Left lung (tissue), 10 donors: ENCODE measurements around the gene DIPK1A. TPM values are rescaled to one million over a fixed set of nuclear protein-coding genes. Genes with fewer than 3 reads are reported as not detected.

ENCODE experiments used
- ATAC-seq: fragments of 200-7000 bp; cut with Tn5 transposase; one replicate; pipeline ENCODE4 v1.9.1; 2020; ENCODE audit warnings: moderate library complexity
- DNase-seq, 4 donors: peaks; one replicate each; pipeline ENCODE4 v3.0.0-alpha.2; 2013 to 2020
- H3K27ac ChIP-seq, 2 donors: fragments of 200-600 bp; sonication (generic) in 1 of 2; one replicate each; pipeline versions ENCODE4 v1.5.0 to v1.8.0; 2020 to 2021
- H3K27me3 ChIP-seq, 2 donors: fragments of 200-600 bp; sonication (generic) in 1 of 2; one replicate each; pipeline versions ENCODE4 v1.5.0 to v1.8.0; 2020 to 2021
- H3K36me3 ChIP-seq, 2 donors: fragments of 200-600 bp; sonication (generic) in 1 of 2; one replicate each; pipeline versions ENCODE4 v1.5.0 to v1.8.0; 2020 to 2021
- H3K4me1 ChIP-seq, 2 donors: fragments of 200-600 bp; one replicate each; pipeline ENCODE4 v1.8.0; 2021
- H3K4me3 ChIP-seq, 2 donors: fragments of 200-600 bp; sonication (generic) in 1 of 2; one replicate each; pipeline versions ENCODE4 v1.5.0 to v1.8.0; 2020 to 2021; ENCODE audit warnings: mild to moderate bottlenecking in 1 of 2
- H3K9me3 ChIP-seq, 2 donors: fragments of 200-600 bp; sonication (generic) in 1 of 2; one replicate each; pipeline versions ENCODE4 v1.5.0 to v1.8.0; 2020 to 2021
- intact Hi-C, 2 donors: fragments of 100-400 bp; cut with DNase I; formaldehyde crosslinking; loops; one replicate each; pipeline versions ENCODE4 v1.11.2 to v1.14.2; 2022
- polyA plus RNA-seq, 6 donors: library from polyadenylated mRNA; unstranded; fragments of 120-200 nt; gene quantifications; one replicate each; pipeline ENCODE4 v1.2.1, GENCODE V29; 2013; ENCODE audit not compliant: insufficient read length in 6 of 6
- total RNA-seq, 2 donors: library from RNA; stranded (reverse); fragmentation: NEBNext Ultra II Directional; extraction: Animal tissue kit (Norgen Biotek cat#: 25700); gene quantifications; one replicate each; pipeline ENCODE4 v1.2.1, GENCODE V29; 2021
- TF ChIP-seq, protein P1 (sequence below), 2 donors: fragments of 200-600 bp; sonication (generic) in 1 of 2; IDR thresholded peaks; one replicate each; pipeline versions ENCODE4 v1.5.0 to v1.8.0; 2021; ENCODE audit warnings: antibody characterized with exemption in 2 of 2
- donor health status: DM: no; HTN: yes; CAD: no.
- donor health status: DM: no; HTN: no; CAD: no.

DIPK1A gene
- total and polyA plus RNA-seq, 8 donors = 6.8 to 14.8 (median 10.2) TPM

GRCh38 chr1:92992877-92993276, 31.6 kb upstream of the DIPK1A start:
- TF ChIP-seq, protein P1, sequence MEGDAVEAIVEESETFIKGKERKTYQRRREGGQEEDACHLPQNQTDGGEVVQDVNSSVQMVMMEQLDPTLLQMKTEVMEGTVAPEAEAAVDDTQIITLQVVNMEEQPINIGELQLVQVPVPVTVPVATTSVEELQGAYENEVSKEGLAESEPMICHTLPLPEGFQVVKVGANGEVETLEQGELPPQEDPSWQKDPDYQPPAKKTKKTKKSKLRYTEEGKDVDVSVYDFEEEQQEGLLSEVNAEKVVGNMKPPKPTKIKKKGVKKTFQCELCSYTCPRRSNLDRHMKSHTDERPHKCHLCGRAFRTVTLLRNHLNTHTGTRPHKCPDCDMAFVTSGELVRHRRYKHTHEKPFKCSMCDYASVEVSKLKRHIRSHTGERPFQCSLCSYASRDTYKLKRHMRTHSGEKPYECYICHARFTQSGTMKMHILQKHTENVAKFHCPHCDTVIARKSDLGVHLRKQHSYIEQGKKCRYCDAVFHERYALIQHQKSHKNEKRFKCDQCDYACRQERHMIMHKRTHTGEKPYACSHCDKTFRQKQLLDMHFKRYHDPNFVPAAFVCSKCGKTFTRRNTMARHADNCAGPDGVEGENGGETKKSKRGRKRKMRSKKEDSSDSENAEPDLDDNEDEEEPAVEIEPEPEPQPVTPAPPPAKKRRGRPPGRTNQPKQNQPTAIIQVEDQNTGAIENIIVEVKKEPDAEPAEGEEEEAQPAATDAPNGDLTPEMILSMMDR (IDR thresholded peaks at IDR 0.05) = no peak
- no peak for DNase-seq
- H3K4me3 ChIP-seq = no peak overlapping the region
- no peak overlapping the region for H3K27ac ChIP-seq
- H3K4me1 ChIP-seq = peaks cover 0 to 6% of the 10 kb centered on the region in 2 donors
- H3K27me3 ChIP-seq = no peaks in the 10 kb centered on the region
- intact Hi-C loops = no loop called here
- H3K9me3 ChIP-seq = no peaks in the 10 kb centered on the region
- no peaks in the 10 kb centered on the region for H3K36me3 ChIP-seq
- ATAC-seq = no peak

DNA sequence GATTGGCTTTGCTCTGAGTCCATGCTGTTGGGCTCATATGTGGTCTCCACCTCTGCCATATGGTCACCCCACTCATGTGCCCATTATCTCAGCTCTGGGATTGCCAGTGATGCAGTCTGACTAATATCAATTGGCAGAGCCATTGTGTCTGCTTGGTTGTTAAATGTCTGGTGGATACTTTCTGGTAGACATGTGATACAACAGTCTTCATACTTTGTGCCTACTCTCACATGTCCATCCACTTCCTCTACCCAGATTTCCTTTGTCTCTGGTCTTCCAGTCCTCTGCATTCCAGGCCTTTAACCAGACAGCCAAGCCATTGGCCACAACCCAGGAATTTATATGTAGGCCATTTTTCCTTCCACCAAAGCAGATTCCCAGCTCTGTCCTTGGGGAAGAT, 30.8 kb upstream of the DIPK1A start:
- no peaks in the 10 kb centered on the region for H3K9me3 ChIP-seq
- no peak for DNase-seq
- H3K27me3 ChIP-seq = no peaks in the 10 kb centered on the region
- no peak overlapping the region for H3K27ac ChIP-seq
- H3K4me3 ChIP-seq = no peak overlapping the region
- no peaks in the 10 kb centered on the region for H3K36me3 ChIP-seq
- intact Hi-C loops = no loop called here
- ATAC-seq = no peak
- TF ChIP-seq, protein P1 (IDR thresholded peaks at IDR 0.05) = no peak
- H3K4me1 ChIP-seq = peaks cover 0 to 6% of the 10 kb centered on the region in 2 donors

DNA sequence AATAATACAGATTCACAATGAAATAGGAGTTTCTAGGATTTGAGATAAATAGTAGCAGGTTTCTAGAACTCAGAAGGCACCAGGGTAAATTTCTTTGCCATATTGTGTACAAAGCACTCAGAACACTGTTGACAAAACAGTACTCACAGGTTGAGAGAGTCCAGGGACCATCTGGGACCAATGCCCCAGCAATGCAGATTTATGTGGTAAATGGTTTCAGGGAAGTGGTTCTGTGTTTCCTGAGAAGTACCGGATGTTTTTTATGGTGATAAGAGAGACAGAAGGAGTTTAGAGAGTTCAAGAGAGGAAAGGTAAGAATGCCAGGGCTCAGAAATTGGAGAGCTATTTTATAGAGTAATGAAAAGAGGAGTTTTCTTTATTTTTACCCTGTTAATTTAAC, 29.6 kb upstream of the DIPK1A start:
- ATAC-seq (peak; percentile 59), DNase-seq (no peak)
- Histone ChIP-seq H3K27ac (no peak overlapping the region), H3K4me3 (no peak overlapping the region), H3K4me1 (peaks cover 0 to 6% of the 10 kb centered on the region in 2 donors), H3K36me3 (no peaks in the 10 kb centered on the region), H3K27me3 (no peaks in the 10 kb centered on the region), H3K9me3 (no peaks in the 10 kb centered on the region)
- TF ChIP-seq, protein P1 (IDR thresholded peaks at IDR 0.05) = no peak
- intact Hi-C loops = no loop called here

- Histone ChIP-seq H3K4me3 (no peak overlapping the region), H3K9me3 (no peaks in the 10 kb centered on the region), H3K36me3 (no peaks in the 10 kb centered on the region), H3K4me1 (no peaks in the 10 kb centered on the region), H3K27me3 (no peaks in the 10 kb centered on the region), H3K27ac (no peak overlapping the region)
- ATAC-seq (no peak), DNase-seq (no peak)
- TF ChIP-seq, protein P1 (IDR thresholded peaks at IDR 0.05) = no peak
- intact Hi-C loops = no loop called here
Measured at GRCh38 chr1:92989936-92990583, 28.8 kb upstream of the DIPK1A start.

- Histone ChIP-seq H3K27me3 (no peaks in the 10 kb centered on the region), H3K4me1 (no peaks in the 10 kb centered on the region), H3K36me3 (no peaks in the 10 kb centered on the region), H3K9me3 (no peaks in the 10 kb centered on the region), H3K4me3 (no peak overlapping the region), H3K27ac (no peak overlapping the region)
- TF ChIP-seq, protein P1 (IDR thresholded peaks at IDR 0.05) = no peak
- intact Hi-C loops = no loop called here
- no peak for ATAC-seq
- no peak for DNase-seq
Measured at GRCh38 chr1:92989253-92989652, 28.0 kb upstream of the DIPK1A start.
